ENCODE measurements around the gene MMP20. TPM values are rescaled to one million over a fixed set of nuclear protein-coding genes. Genes with fewer than 3 reads are reported as not detected.

Gene MMP20
- total RNA-seq, 1 donor from 2014 or later, result not detected

DNA sequence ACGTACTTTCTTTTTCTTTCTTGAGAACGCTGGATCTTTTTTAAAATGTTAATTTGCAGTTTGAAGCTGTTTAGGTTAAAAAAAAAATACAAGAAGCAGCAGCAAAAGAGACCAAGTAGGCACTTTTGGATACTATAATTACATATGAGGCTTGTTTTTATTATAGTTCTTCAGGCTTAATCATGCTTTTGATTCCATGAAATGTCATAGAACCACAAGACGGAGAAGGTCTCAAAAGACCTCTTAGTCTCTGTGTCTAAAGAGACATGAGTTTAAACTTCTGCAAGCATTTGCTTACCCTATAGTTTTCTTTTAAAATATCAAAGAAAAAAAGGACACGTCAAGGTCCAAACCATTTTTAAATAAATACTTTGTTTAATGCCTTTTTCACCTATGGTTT is 18.8 kb upstream of the MMP20 start:
- Mint-ChIP-seq H3K36me3 (ENCODE audit: low read depth) (no peaks in the 10 kb centered on the region), H3K27me3 (ENCODE audit: low read depth) (no peaks in the 10 kb centered on the region), H3K4me1 (peaks cover 12% of the 10 kb centered on the region), H3K4me3 (no peak overlapping the region), H3K27ac (ENCODE audit: unreplicated experiment) (no peak overlapping the region), H3K9me3 (no peaks in the 10 kb centered on the region)
- DNase-seq (ENCODE audit: low read depth, low spot score), result no peak
- TF ChIP-seq, protein P1, sequence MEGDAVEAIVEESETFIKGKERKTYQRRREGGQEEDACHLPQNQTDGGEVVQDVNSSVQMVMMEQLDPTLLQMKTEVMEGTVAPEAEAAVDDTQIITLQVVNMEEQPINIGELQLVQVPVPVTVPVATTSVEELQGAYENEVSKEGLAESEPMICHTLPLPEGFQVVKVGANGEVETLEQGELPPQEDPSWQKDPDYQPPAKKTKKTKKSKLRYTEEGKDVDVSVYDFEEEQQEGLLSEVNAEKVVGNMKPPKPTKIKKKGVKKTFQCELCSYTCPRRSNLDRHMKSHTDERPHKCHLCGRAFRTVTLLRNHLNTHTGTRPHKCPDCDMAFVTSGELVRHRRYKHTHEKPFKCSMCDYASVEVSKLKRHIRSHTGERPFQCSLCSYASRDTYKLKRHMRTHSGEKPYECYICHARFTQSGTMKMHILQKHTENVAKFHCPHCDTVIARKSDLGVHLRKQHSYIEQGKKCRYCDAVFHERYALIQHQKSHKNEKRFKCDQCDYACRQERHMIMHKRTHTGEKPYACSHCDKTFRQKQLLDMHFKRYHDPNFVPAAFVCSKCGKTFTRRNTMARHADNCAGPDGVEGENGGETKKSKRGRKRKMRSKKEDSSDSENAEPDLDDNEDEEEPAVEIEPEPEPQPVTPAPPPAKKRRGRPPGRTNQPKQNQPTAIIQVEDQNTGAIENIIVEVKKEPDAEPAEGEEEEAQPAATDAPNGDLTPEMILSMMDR (conservative IDR thresholded peaks at IDR 0.05), result no peak

DNA sequence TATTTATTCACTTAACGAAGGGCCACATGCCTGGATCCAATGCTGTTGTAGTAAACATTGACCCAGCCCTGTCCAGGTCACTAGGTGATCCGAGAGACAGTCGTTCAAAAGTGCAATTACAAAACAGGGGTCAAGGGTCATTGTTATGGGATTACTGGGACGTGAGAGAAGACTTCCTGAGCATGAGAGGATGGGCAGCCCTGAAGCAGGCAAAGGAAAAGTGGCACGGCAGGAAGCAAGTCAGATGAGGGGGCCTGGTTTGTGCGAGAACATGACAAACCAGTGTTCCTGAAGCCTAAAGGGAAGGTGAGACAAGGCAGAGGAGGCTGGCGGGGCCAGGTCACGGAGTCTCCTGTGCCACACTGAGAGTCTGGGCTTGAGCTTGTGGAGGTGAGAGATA is 15.8 kb upstream of the MMP20 start:
- H3K4me3 Mint-ChIP-seq, result no peak overlapping the region
- peak overlapping the region; percentile 73 for H3K27ac Mint-ChIP-seq (ENCODE audit: unreplicated experiment)
- H3K27me3 Mint-ChIP-seq (ENCODE audit: low read depth), result no peaks in the 10 kb centered on the region
- no peaks in the 10 kb centered on the region for H3K36me3 Mint-ChIP-seq (ENCODE audit: low read depth)
- peaks cover 17% of the 10 kb centered on the region for H3K4me1 Mint-ChIP-seq
- no peak for DNase-seq (ENCODE audit: low read depth, low spot score)
- TF ChIP-seq, protein P1 (conservative IDR thresholded peaks at IDR 0.05), result no peak
- H3K9me3 Mint-ChIP-seq, result peaks cover 4% of the 10 kb centered on the region

- no peaks in the 10 kb centered on the region for H3K36me3 Mint-ChIP-seq (ENCODE audit: low read depth)
- TF ChIP-seq, protein P1 (conservative IDR thresholded peaks at IDR 0.05), result no peak
- no peak overlapping the region for H3K4me3 Mint-ChIP-seq
- H3K27me3 Mint-ChIP-seq (ENCODE audit: low read depth), result no peaks in the 10 kb centered on the region
- peaks cover 4% of the 10 kb centered on the region for H3K9me3 Mint-ChIP-seq
- H3K4me1 Mint-ChIP-seq, result peaks cover 17% of the 10 kb centered on the region
- no peak overlapping the region for H3K27ac Mint-ChIP-seq (ENCODE audit: unreplicated experiment)
- DNase-seq (ENCODE audit: low read depth, low spot score), result no peak
Observed at GRCh38 chr11:102639656-102640055, 14.5 kb upstream of the MMP20 start.

DNA sequence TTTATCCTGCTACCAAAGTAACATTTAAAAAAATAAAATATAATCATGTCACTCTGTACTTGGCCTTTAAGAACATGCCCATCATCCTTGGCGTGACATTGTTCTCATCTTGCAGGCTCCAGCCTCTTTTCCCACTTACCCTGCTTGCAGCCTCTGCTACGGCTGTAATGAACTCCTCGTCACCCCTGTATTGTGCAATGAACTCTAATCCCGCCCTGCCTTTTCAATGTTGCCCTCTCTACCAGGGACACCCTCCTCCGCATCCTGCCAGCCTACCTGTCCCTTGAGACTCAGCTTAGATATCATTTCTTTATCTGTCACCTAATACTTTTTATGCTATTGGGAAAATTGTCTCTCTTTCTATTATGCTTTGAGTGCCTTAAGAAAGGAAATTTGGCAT is 12.6 kb upstream of the MMP20 start:
- Mint-ChIP-seq H3K4me1 (peaks cover 17% of the 10 kb centered on the region), H3K9me3 (peaks cover 4% of the 10 kb centered on the region), H3K27ac (ENCODE audit: unreplicated experiment) (no peak overlapping the region), H3K36me3 (ENCODE audit: low read depth) (no peaks in the 10 kb centered on the region), H3K4me3 (no peak overlapping the region), H3K27me3 (ENCODE audit: low read depth) (no peaks in the 10 kb centered on the region)
- DNase-seq (ENCODE audit: low read depth, low spot score), result no peak
- TF ChIP-seq, protein P1 (conservative IDR thresholded peaks at IDR 0.05), result no peak

DNA sequence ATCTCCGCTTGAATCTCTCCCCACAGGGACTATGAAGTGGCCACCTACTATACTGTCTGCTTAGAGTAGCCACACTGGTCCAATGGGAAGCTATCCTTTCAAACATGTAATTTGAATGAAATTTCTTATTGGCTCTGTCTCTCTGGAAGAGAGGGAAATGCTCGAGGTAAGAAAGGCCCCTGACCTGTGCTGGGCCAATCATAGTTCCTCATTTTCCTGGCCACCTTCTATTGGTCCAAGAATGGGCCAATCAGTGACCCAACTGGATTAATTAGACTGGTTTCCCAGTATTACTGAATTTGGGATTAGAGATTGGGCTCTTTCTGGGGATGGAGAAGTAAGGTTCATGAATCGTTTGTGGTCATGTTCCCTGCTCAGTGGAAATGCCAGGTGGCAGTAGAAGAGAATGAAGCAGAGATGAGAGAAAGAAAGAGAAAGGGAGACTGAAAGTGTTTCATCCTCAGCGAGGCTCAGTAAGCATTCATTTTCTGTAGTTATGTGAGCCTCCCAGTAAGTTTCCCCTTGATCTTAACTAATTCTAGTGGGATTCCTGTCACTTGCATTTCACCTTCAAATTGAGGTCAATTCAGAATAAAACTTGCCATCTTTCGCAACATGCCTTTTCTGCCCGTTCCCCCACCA is 8.4 kb upstream of the MMP20 start:
- no peak for DNase-seq (ENCODE audit: low read depth, low spot score)
- TF ChIP-seq, protein P1 (conservative IDR thresholded peaks at IDR 0.05), result no peak
- Mint-ChIP-seq H3K9me3 (peaks cover 4% of the 10 kb centered on the region), H3K4me3 (no peak overlapping the region), H3K27me3 (ENCODE audit: low read depth) (no peaks in the 10 kb centered on the region), H3K4me1 (peaks cover 16% of the 10 kb centered on the region), H3K36me3 (ENCODE audit: low read depth) (no peaks in the 10 kb centered on the region), H3K27ac (ENCODE audit: unreplicated experiment) (no peak overlapping the region)

Measured in neural crest cell (in vitro differentiated cells).